Measurements from ENCODE around the gene GRM1.

The GRM1 gene

DNA sequence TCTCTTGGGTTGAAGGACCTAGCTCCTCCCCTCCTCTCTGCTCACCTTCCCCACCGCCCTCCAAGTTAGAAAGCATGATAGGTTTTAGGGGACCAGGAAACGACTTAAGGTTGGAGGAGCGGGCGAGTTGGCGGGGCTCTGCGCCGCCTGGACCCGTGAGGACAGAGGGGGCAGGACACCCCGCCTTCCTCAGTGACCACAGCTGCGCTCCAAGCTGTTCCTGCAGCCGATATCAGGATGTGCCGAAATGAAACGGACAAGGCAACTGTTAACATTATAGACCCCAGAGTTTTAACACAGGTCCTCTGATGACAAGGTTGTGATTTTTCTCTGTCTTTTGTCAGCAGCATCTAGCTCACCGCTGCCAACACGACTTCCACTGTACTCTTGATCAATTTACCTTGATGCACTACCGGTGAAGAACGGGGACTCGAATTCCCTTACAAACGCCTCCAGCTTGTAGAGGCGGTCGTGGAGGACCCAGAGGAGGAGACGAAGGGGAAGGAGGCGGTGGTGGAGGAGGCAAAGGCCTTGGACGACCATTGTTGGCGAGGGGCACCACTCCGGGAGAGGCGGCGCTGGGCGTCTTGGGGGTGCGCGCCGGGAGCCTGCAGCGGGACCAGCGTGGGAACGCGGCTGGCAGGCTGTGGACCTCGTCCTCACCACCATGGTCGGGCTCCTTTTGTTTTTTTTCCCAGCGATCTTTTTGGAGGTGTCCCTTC is at the start of gene GRM1:
Gene GRM1 (plus strand): TSS at position 212 of the 722 bp plus-strand sequence. CDS start 456 bp downstream, at position 668.
- DNase-seq (ENCODE audit: low read depth in 1 of 2, low spot score in 1 of 2), result no peak

DNA sequence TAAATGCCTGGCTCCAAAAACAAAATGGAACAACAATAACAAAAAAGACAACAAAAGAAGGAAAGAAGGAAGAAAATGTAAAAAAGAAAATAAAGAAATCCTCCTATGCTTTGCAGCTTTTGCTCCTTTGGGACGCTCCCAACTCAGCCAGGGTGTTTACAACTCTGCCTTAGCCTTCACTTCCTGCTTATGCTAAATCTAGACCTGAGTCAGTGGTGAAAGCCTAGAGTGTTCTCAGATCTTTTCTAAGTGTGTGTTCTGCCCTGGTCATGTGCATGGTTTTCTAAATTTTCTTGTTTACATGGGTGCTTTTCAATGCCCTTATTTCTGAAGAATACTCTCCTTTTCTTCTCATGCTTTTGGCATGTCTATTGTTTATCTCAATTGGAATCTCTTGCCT is 19.5 kb upstream of the GRM1 start:
- DNase-seq (ENCODE audit: low read depth in 1 of 2, low spot score in 1 of 2), result no peak

DNA sequence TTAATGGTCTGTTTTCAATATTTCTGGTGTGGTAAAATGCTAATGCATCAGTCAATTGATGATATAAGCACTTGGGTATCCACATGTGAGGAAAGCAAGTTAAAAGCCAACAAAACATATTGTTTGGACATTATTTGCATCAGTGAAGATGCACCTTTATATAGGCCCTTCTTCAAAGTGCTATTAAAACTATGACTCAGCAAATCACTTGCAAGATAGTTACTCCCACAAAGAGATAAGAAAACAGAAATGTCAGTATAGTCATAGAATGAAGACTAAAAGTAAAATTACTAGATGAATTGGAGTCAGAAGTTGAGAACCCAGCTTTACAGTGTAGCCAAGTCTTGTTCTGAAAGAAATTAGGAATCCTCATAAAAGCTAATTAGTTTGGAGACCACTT is 14.6 kb upstream of the GRM1 start:
- no peak for DNase-seq (ENCODE audit: low read depth in 1 of 2, low spot score in 1 of 2)

DNA sequence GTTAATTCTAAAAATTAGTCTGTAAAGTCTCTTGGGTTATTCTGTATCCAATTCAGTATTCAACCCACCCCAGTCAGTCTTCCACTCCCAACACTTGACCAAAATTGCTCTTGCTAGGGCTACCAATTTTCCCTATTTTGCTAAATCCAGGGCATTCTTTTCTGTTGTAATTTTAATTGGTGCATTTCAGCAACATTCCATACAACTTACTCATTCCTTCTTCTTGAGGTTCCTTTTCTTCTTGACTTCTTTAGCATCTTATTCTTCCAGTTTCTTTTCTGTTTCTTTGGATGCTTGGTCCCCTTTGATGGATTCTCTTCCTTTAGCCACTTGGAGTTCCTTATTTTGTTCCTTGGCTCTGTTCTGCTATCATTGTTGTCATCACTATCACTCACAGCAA is 11.2 kb upstream of the GRM1 start:
- no peak for DNase-seq (ENCODE audit: low read depth in 1 of 2, low spot score in 1 of 2)

DNA sequence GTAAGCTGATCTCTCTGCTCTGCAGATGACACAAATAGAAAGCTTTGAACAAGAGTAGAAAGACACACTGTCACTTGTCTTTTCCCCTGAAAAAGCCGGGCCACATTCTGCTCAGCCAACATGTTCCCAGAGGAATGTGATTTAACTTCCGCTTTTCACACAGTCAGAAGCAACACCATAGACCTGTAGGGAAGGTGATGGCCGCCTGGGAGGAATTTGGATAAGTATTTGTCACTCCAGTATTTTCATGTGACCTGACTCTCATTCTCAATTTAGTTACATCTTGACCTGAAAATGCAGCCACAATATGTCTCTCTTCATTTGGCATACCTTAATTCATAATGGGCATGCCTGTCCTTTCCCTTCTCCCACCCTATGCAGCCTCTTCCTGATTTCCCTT is 2.0 kb upstream of the GRM1 start:
- DNase-seq (ENCODE audit: low read depth in 1 of 2, low spot score in 1 of 2), result no peak

DNA sequence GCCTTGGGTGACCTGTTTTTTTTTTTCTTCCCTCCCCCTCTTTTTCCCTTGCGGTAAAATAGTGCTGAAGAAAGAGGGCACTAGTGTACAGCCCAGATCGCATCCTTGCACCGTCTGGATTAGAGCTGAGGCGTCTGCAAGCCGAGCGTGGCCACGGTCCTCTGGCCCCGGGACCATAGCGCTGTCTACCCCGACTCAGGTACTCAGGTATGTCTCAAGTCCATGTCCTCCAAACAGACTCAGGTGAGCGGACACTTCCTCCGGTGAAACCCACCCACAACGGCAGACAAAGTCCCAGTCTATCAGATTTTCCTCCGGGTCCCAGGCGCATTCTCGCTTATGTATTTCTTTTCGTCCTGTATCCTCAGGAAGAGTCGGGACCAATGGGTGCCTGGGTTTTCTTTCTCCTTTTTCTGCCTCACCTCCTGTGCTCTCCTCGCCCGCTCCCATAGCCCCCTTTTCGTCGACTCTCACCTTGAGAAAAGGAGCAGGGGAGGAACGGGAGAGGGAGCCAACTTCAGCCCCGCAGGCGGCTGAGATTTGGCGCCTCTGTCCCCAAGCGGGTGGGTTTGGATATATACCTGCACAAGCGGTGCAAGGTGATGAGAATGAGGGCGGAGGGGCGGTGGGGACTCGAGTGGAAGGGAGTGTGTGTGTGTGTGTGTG is 1.1 kb upstream of the GRM1 start:
- DNase-seq (ENCODE audit: low read depth in 1 of 2, low spot score in 1 of 2), result no peak

DNA sequence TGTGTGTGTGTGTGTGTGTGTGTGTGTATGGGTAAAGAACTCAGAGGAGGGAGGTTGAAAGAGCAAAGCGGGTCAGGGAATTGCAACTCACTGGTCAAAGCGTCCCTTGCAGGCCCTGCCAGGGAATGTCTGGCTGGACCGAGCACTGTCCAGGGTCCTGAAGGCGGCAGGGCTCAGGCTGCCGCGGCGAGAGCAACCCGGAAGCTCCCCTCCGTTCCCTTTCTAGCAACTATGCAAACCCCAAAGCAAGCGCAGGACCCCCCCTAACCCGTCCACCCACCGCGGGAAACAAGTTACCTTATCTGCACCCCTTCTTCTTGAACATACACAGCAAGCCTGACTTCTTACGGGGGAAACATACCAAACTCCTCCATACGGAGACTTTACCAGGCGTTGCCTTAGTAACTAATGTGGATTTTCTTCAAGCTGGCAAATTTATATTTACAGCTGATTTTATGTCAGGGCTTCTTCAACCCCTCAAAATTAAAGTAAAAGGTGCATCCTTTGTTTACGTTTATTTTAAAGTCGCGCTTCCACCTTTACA is 538 bp upstream of the GRM1 start:
- no peak for DNase-seq (ENCODE audit: low read depth in 1 of 2, low spot score in 1 of 2)

DNA sequence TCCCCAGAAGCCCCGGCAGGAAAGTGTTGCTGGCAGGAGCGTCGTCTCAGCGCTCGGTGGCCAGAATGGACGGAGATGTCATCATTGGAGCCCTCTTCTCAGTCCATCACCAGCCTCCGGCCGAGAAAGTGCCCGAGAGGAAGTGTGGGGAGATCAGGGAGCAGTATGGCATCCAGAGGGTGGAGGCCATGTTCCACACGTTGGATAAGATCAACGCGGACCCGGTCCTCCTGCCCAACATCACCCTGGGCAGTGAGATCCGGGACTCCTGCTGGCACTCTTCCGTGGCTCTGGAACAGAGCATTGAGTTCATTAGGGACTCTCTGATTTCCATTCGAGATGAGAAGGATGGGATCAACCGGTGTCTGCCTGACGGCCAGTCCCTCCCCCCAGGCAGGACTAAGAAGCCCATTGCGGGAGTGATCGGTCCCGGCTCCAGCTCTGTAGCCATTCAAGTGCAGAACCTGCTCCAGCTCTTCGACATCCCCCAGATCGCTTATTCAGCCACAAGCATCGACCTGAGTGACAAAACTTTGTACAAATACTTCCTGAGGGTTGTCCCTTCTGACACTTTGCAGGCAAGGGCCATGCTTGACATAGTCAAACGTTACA is 817 bp downstream of the GRM1 start:
- no peak for DNase-seq (ENCODE audit: low read depth in 1 of 2, low spot score in 1 of 2)

DNA sequence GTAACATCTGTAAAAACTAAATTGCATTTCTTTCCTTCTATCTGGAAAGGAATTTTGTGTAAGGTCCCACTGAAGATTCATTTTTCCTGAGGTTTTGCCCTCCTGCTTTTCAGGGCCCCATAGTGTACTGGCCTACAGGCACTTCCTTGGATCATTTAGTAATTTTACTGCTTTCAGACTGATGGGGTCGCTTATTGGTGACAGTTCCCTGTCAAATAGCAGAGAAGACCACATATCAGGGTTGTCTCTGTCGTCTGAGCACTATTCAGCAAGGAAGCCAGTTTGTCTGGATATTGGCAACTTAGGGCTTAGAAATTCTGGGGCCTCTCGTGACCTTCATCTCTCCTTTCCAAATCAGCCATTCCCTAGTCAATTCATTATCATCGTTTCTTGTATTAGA is 3.5 kb downstream of the GRM1 start:
- no peak for DNase-seq (ENCODE audit: low read depth in 1 of 2, low spot score in 1 of 2)

DNA sequence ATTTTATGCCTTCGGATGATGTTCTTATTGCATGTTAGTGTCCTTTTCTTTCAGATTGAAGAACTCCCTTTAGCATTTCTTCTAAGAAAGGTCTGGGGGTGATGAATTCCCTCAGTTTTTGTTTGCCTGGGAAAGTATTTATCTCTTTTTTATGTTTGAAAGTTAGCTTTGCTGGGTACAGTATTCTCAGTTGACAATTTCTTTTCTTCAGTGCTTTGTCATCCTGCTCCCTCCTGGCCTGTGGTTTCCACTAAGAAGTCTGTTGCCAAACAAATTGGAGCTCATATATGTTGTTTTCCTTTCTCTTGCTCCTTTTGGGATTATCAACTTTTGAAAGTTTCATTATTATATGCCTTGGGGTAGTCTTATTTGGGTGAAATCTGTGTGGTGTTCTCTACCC is 11.5 kb downstream of the GRM1 start:
- DNase-seq (ENCODE audit: low read depth in 1 of 2, low spot score in 1 of 2), result no peak

DNA sequence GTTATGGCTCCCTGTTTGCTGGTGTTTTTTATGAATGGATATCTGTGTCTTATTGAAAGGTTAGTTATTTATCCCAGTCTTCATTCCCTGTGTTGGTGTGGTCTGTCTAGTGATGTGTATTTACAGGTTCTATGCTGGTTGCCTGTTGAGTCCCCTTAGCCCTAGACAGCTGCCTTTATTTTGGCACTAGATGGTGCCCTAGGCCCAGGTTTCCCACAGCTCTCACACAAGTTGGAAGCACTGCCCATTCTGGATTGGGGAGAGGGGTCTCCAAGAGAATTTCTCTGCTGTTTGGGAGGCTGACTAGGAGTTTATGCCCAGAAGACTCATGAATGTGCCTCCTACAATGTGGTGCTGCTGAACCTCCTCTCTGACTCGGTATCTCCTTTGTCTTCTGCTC is 12.4 kb downstream of the GRM1 start:
- no peak for DNase-seq (ENCODE audit: low read depth in 1 of 2, low spot score in 1 of 2)

DNA sequence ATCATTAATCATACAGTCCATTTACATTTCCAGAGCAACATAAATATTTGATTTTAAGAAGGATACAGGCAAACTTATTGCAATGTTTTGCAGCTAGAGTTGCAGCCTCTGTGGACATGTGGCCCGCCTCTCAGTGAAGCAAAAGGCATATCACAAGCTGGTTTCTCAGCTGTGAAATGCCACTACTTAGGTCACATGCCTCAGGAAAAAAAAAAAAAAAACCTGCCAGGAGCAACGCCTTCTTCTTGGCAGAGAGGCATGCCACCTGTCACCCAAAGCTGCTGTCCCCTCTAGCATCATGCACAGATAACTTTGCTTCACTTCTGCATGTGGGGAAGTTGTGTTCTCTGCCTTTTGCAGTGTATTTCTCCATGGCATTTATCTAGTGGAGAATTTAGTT is 18.5 kb downstream of the GRM1 start:
- DNase-seq (ENCODE audit: low read depth in 1 of 2, low spot score in 1 of 2), result no peak

DNA sequence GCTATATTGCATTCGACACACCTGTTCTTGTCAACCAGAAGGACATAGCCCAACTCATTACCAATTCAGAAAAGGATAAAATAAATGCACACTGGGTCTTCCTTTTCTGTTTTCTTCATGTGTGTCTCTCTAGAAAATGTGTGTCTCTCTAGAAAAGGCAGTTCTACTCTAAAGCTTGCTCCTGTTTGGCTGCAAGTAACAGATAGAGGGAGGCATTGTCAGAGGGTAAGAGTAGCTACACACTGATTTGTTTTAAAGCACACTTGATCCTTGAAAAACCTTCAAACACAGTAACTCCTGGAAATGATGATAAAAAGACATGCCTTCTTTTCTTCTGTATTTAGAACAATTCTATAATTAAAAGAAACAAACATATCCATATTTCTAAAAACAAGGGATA is 21.3 kb downstream of the GRM1 start:
- no peak for DNase-seq (ENCODE audit: low read depth in 1 of 2, low spot score in 1 of 2)

DNA sequence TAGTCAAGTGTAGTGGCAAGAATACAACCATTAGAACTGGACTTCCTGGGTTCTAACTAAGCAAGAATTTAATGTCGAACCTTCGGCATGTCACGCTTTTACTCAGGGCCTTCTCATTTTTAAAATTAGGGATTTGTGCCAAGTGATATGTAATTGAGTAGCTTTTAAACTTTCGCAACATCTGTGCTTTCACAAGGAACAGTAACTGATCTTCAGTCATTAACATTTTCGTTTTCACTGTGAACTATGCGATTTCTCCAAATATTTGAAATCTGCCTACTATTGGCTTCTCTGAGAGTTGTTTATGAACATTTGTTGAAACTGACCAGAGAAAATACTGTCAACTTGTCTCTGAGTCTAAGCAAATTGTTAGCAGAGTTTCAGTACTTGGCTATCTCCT is 27.6 kb downstream of the GRM1 start:
- DNase-seq (ENCODE audit: low read depth in 1 of 2, low spot score in 1 of 2), result no peak

DNA sequence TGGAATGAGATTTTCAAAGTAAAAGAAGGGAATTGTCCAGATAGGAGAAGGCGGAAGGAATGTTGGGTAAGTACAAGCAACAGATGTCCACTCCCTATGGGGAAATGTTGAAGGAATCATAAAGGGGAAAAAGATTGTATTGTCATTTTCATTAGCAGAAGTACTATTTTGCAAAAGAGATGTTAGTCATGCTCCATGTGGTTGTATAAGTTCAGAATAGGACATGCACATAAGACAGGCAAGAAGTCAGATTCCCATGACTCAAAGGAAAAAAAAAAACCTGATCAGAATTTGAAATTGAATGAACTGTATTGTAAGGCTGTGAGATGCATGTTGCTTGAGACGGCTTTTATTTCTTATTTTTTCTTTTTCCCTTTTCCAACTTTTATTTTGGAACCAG is 36.8 kb downstream of the GRM1 start:
- no peak for DNase-seq (ENCODE audit: low read depth in 1 of 2, low spot score in 1 of 2)

DNA sequence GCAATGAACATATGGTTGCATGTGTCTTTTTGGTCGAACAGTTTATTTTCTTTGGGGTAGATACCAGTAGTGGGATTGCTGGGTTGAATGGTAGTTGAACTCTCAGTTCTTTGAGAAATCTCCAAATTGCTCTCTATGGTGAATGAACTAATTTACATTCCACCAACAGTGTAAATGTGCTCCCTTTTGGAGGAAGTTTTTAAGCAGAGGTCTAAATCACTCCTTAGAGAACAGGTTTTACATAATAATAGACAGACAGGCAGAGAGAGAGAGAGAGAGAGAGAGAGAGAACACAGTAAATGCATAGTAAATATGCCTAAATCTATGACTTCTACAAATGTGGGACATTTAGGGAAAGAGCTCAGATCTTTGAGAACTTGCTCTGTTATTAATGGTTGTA is 37.6 kb downstream of the GRM1 start:
- no peak for DNase-seq (ENCODE audit: low read depth in 1 of 2, low spot score in 1 of 2)

DNA sequence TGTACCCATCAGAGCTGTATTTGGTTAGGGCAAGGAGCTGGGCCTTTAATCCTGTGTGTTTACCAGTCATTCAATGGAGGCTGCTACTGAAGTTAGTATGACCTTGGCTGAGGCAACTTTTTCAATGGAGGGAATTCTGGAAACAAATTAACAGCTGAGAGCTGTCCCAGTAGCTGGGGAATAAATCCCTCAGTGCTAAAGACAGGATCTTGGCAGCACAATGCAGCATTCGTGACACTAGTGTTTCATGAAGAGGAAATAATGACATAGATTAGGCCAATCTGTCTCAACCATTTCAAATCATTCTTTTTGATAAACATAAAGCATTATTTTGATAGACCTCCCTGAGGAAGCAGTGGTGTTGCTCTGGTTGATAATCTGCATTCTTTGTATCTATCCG is 42.9 kb downstream of the GRM1 start:
- DNase-seq (ENCODE audit: low read depth in 1 of 2, low spot score in 1 of 2), result no peak

DNA sequence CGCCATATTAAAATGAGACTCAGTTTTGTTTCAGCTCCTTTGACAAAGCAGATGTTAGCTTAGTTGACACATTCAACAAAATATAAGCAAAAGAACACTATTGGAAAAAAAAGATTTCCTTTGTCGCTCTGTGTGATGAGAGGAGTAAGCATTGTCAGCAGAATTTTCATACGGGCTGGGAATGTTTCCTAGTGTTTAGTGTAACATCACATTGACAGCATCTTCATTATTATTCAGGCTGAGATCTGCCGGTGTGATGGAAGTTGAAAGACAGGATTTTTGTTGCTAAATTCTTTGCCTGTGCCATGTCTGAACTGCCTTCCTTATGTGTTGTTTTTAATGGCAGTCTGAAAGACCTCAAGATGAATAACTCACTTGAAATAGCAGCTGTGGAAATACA is 49.1 kb downstream of the GRM1 start:
- DNase-seq (ENCODE audit: low read depth in 1 of 2, low spot score in 1 of 2), result no peak

DNA sequence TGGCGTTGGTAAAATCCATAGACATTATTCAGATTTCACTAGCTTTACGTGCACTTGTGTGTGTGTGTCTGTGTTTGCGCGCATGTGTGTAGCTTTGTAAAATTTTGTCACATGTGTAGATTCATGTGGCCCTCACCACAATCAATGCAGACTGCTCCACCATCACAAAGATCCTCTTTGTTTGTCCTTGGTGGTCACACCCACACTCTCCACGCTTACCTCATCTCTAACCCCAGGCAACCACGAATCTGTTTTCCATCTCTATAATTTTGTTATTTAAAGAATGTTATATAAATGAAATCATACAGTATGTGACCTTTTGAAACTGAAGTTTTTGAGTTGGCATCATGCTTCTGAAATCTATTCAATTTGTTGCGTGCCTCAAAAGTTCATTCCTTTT is 58.5 kb downstream of the GRM1 start:
- no peak for DNase-seq (ENCODE audit: low read depth in 1 of 2, low spot score in 1 of 2)

DNA sequence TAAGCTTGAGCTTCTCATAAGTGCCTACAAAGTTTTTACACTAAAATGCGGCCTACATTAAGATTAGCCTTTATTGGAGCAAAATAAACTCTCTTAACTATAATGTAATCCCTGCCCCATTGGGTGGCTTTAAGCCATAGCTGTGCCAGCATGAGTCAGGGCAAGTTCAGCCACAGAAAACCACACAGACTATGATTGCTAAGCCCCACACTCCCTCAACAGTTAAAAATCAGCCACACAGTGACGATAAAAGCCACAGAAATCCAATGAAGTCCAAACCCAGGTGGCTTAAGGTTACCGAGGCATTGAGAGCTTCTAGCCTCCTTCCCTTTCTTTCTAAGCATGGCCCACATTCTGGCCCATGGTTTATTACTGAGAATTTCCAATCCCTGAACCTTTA is 61.6 kb downstream of the GRM1 start:
- DNase-seq (ENCODE audit: low read depth in 1 of 2, low spot score in 1 of 2), result no peak

DNA sequence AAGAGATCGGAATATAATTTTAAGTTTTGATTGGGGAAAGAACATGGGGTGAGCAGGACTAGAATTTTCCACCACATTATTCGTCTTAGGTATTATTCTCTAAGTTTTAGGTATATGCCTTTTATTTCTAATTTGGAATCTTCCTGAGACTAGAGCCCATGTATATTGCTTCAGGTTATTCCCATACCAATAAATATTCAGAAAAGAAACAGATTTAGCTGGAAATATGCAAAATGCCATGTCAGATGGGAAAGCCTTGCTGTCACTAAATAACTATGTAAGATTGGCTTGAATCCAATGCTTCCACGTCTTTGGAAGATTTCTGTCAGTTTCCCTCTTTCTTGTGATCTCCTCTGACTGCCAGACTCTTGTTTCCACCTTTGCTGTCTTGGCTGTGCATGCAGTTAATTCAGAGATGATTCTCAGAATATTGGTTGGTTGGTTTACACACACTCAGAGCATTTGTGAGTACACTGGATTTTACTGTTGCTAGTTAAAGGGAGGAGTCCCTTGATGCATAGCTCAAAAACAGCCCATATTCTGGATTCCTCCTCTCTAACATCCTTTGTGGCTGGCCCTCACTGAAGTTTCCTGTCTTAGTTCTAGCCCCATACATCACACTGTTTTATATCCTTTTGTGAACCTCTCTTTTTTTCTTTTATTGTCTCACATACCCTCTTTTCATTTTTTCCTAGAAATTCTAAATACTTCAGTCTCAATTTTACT is 64.3 kb downstream of the GRM1 start:
- DNase-seq (ENCODE audit: low read depth in 1 of 2, low spot score in 1 of 2), result no peak

DNA sequence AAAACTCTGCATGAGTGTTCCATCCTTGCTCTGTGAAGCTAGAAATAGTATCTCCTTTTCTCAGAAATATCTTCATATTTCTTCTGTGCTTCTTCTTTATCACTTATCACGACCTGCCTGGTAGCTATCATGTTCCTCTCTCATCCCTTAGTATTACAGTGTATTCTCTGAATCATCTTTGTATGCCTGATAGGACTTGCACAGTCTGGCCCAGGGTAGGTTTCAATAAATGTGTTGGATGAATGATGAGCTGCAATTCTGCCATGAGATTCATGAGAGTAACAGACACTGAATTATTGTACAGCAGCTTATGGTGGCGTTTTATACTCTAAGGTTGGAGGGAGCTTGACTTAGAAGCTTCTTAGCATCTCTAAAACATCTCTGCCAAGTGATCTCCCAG is 66.6 kb downstream of the GRM1 start:
- DNase-seq (ENCODE audit: low read depth in 1 of 2, low spot score in 1 of 2), result no peak
